HUES6 (cell line): Measurements from ENCODE around the gene DHRS12.

Experiments
- H3K27ac ChIP-seq: 2 replicates; pipeline ENCODE4 v1.7.0; 2013; ENCODE audit warnings: low read depth, mild to moderate bottlenecking, low read length, inconsistent platforms
- H3K27me3 ChIP-seq: 2 replicates; pipeline ENCODE4 v1.6.1; 2013; ENCODE audit warnings: low read length; ENCODE audit not compliant: control insufficient read depth, insufficient read depth
- H3K36me3 ChIP-seq: 2 replicates; pipeline ENCODE4 v1.6.1; 2013; ENCODE audit warnings: low read length; ENCODE audit not compliant: control insufficient read depth, insufficient read depth
- H3K4me1 ChIP-seq: 2 replicates; pipeline ENCODE4 v1.6.1; 2013; ENCODE audit warnings: low read length; ENCODE audit not compliant: control insufficient read depth, insufficient read depth
- H3K4me3 ChIP-seq: 2 replicates; pipeline ENCODE4 v1.5.1; 2013; ENCODE audit warnings: low read depth, low read length
- H3K9ac ChIP-seq: one replicate; pipeline ENCODE4 v1.6.1; 2013; ENCODE audit warnings: mild to moderate bottlenecking, low read length
- H3K9me3 ChIP-seq: 2 replicates; pipeline ENCODE4 v1.6.1; 2013; ENCODE audit warnings: low read depth, low read length; ENCODE audit not compliant: control insufficient read depth, insufficient read depth

Gene DHRS12

DNA sequence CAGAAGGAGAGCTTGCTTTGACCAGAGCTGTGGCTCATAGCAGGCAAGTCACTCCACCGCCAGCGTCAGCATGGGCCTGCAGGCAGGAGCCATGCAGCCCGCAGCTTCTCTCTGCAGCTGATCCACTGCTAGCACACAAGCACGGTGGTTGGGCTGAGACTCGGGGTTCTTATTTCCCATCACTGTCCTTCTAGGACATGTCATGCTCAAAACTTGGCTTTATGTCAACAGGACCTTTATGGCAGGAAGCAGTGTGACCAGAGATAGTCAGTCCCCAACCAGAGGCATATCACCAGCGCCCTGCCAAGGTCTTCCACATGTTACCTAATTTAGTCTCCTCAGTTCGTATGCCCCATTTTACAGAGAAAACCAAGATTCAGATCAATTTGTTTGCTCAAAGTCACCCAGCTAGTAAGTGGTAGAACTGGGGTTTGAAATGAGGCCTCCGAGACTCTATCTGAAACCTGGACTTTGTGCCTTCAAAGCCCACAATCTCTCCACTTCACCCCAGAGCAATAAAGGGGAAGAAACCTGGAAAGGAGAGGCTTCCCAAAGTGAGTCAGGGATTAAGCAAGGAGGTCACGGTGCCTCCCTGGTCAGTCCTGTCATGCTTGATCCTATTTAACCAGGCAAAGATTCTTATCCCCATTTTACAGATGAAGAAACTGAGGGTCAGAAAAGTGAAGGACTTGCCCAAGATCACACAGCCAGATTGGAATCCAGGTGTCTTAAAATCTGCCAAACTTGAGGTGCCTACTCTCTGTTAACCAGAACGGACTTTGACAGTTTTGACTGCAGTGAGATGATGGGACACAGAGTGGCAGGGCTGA lies 36.0 kb upstream of the DHRS12 start:
- H3K9ac ChIP-seq, result no peak overlapping the region
- no peaks in the 10 kb centered on the region for H3K27me3 ChIP-seq
- H3K36me3 ChIP-seq, result no peaks in the 10 kb centered on the region
- H3K9me3 ChIP-seq, result no peaks in the 10 kb centered on the region
- H3K4me3 ChIP-seq, result no peak overlapping the region
- H3K4me1 ChIP-seq, result no peaks in the 10 kb centered on the region
- H3K27ac ChIP-seq, result no peak overlapping the region

DNA sequence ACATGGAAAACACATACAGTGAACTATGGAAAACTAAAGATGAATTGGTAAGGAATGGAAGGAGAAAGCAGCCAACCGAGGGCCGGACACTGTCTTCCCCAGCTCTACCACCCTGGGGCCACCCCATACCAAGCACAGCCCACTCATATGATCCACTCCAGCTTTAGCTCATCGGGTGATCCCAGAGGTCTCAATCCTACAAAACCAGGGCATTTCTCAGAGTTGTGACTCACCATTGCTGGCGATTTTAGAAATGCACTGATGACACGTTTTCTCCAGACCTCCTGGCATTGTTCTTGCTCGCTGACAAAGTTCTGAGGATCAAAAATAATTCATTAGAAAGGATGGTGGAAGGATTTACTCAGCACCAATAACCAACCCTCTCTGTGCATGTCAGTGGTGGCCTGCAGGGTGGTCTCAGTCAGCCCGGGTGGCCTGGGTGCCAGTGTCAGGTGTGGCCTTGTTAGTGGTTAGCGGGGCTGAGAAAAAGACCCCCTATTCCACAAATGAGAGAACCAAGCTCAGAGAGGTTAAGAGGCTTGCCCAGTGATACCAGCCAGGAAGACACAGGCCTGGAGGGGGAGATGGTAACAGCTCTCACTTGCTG lies 34.4 kb upstream of the DHRS12 start:
- Histone ChIP-seq H3K27ac (no peak overlapping the region), H3K9ac (no peak overlapping the region), H3K27me3 (no peaks in the 10 kb centered on the region)

GRCh38 chr13:51837016-51837415 lies 33.1 kb upstream of the DHRS12 start:
- H3K9ac ChIP-seq, result no peak overlapping the region
- no peaks in the 10 kb centered on the region for H3K4me1 ChIP-seq
- H3K27ac ChIP-seq, result no peak overlapping the region
- H3K27me3 ChIP-seq, result no peaks in the 10 kb centered on the region
- H3K4me3 ChIP-seq, result no peak overlapping the region
- no peaks in the 10 kb centered on the region for H3K9me3 ChIP-seq
- no peaks in the 10 kb centered on the region for H3K36me3 ChIP-seq

More for the DNA sequence above, 34.4 kb upstream of the DHRS12 start:
- H3K4me3 ChIP-seq, result no peak overlapping the region
- H3K9me3 ChIP-seq, result no peaks in the 10 kb centered on the region
- H3K36me3 ChIP-seq, result no peaks in the 10 kb centered on the region
- no peaks in the 10 kb centered on the region for H3K4me1 ChIP-seq

DNA sequence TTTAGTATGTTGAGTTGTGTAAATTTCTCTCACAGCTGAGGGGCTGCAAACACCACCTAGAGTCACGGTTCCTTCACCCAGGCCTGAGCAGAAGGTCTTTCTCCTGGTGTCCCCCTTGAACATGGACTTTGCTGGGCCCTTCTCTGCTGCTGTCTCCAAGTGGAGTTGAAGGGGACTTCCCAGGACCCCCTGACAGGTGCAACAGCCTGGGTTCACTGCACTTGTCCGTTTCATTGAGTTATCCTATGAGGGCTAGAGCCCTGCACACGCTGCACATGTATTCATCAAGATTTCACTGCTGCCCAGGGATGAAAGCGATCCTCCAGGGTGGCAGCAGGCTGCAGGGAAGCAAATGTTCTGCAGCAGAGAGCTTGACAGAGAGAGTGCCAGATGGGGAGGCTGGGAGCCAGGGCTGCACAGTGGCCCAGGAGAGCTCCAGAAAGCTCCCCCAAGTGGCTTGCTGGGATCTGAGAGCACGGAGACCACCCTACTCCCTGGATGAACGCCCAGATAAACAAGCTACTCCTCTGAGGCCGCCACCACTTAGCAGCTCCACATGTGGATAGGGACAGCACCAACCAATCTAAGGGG lies 30.7 kb upstream of the DHRS12 start:
- no peak overlapping the region for H3K27ac ChIP-seq
- no peak overlapping the region for H3K4me3 ChIP-seq
- H3K27me3 ChIP-seq, result no peaks in the 10 kb centered on the region
- no peaks in the 10 kb centered on the region for H3K9me3 ChIP-seq
- no peak overlapping the region for H3K9ac ChIP-seq
- no peaks in the 10 kb centered on the region for H3K36me3 ChIP-seq
- no peaks in the 10 kb centered on the region for H3K4me1 ChIP-seq

DNA sequence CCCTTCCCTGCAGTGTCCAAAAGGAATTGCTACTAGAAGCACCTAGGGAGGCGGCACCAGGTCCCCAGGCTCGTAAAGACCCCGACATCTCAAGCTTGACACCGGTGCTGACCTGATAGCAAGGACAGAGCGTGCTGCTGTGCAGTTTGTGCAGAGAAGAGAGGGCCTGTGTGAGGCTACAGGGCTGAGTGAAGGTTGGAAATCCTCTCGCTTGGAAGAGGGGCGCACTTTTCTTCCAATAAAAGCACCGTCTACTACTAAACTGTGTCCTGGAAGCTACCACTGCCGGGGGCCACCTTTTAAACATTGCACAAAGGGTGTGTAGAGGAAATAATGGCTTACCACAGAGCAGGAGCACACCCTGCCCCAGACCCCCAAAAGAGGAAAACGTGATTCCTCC lies 30.0 kb upstream of the DHRS12 start:
- Histone ChIP-seq H3K27ac (no peak overlapping the region), H3K9ac (no peak overlapping the region), H3K36me3 (no peaks in the 10 kb centered on the region), H3K4me3 (no peak overlapping the region), H3K9me3 (no peaks in the 10 kb centered on the region), H3K27me3 (no peaks in the 10 kb centered on the region), H3K4me1 (no peaks in the 10 kb centered on the region)

GRCh38 chr13:51832471-51833152 lies 28.6 kb upstream of the DHRS12 start:
- Histone ChIP-seq H3K9ac (no peak overlapping the region), H3K4me1 (no peaks in the 10 kb centered on the region), H3K9me3 (no peaks in the 10 kb centered on the region), H3K36me3 (no peaks in the 10 kb centered on the region), H3K27me3 (no peaks in the 10 kb centered on the region), H3K27ac (no peak overlapping the region), H3K4me3 (no peak overlapping the region)

GRCh38 chr13:51831519-51831918 lies 27.6 kb upstream of the DHRS12 start:
- Histone ChIP-seq H3K27me3 (no peaks in the 10 kb centered on the region), H3K4me1 (no peaks in the 10 kb centered on the region)

GRCh38 chr13:51829568-51829899 lies 25.6 kb upstream of the DHRS12 start:
- Histone ChIP-seq H3K36me3 (no peaks in the 10 kb centered on the region), H3K9me3 (no peaks in the 10 kb centered on the region), H3K9ac (no peak overlapping the region), H3K4me3 (no peak overlapping the region), H3K27ac (no peak overlapping the region), H3K27me3 (no peaks in the 10 kb centered on the region), H3K4me1 (peaks cover 13% of the 10 kb centered on the region)

More at GRCh38 chr13:51831519-51831918, 27.6 kb upstream of the DHRS12 start:
- Histone ChIP-seq H3K36me3 (no peaks in the 10 kb centered on the region), H3K4me3 (no peak overlapping the region), H3K9me3 (no peaks in the 10 kb centered on the region), H3K9ac (no peak overlapping the region), H3K27ac (no peak overlapping the region)

- Histone ChIP-seq H3K36me3 (no peaks in the 10 kb centered on the region), H3K9me3 (no peaks in the 10 kb centered on the region), H3K4me3 (no peak overlapping the region), H3K9ac (no peak overlapping the region), H3K27me3 (no peaks in the 10 kb centered on the region), H3K27ac (no peak overlapping the region), H3K4me1 (peaks cover 13% of the 10 kb centered on the region)
Observed at GRCh38 chr13:51828730-51829567, 25.0 kb upstream of the DHRS12 start.

- Histone ChIP-seq H3K27ac (no peak overlapping the region), H3K27me3 (no peaks in the 10 kb centered on the region), H3K4me1 (peaks cover 13% of the 10 kb centered on the region), H3K9ac (no peak overlapping the region), H3K9me3 (no peaks in the 10 kb centered on the region), H3K4me3 (no peak overlapping the region), H3K36me3 (no peaks in the 10 kb centered on the region)
Observed at GRCh38 chr13:51827254-51827653, 23.3 kb upstream of the DHRS12 start.
